Osteocyte (in vitro differentiated cells): ENCODE measurements around the gene NINL. TPM values are rescaled to one million over a fixed set of nuclear protein-coding genes. Genes with fewer than 3 reads are reported as not detected.

Source experiments
- DNase-seq: peaks from one replicate; pipeline ENCODE4 v3.0.0; 2021; ENCODE audit warnings: mixed read lengths; ENCODE audit not compliant: unreplicated experiment; ENCODE audit errors: extremely low spot score
- H3K27ac Mint-ChIP-seq: one replicate; pipeline ENCODE4 v1.8.0; 2021; ENCODE audit warnings: mild to moderate bottlenecking, mixed read lengths; ENCODE audit not compliant: unreplicated experiment
- H3K27me3 Mint-ChIP-seq: one replicate; pipeline ENCODE4 v1.8.0; 2021; ENCODE audit warnings: mixed read lengths; ENCODE audit not compliant: unreplicated experiment
- H3K36me3 Mint-ChIP-seq: one replicate; pipeline ENCODE4 v1.8.0; 2021; ENCODE audit warnings: mixed read lengths; ENCODE audit not compliant: unreplicated experiment
- H3K4me1 Mint-ChIP-seq: one replicate; pipeline ENCODE4 v1.8.0; 2021; ENCODE audit warnings: mixed read lengths; ENCODE audit not compliant: unreplicated experiment
- H3K4me3 Mint-ChIP-seq: one replicate; pipeline ENCODE4 v1.8.0; 2021; ENCODE audit warnings: mild to moderate bottlenecking, moderate library complexity, mixed read lengths; ENCODE audit not compliant: unreplicated experiment
- H3K9me3 Mint-ChIP-seq: one replicate; pipeline ENCODE4 v1.8.0; 2021; ENCODE audit warnings: mixed read lengths; ENCODE audit not compliant: unreplicated experiment
- CTCF ChIP-seq: fragments of 200-600 bp; sonication (generic); IDR thresholded peaks from 2 replicates; pipeline ENCODE4 v1.5.0; 2021; ENCODE audit warnings: antibody characterized with exemption, mild to moderate bottlenecking, moderate library complexity
- total RNA-seq: library from RNA; stranded (reverse); gene quantifications from 2 replicates; pipeline ENCODE4 v1.2.1, GENCODE V29; 2021

Gene NINL
- total RNA-seq, 1 donor from 2014 or later: 20.8 TPM

GRCh38 chr20:25464501-25465242 lies 120.7 kb downstream of the NINL start:
- Mint-ChIP-seq H3K4me3 (no peak overlapping the region), H3K4me1 (no peaks in the 10 kb centered on the region), H3K27me3 (no peaks in the 10 kb centered on the region), H3K27ac (no peak overlapping the region), H3K36me3 (peaks cover 32% of the 10 kb centered on the region), H3K9me3 (no peaks in the 10 kb centered on the region)
- no peak for TF ChIP-seq CTCF
- DNase-seq: no peak

GRCh38 chr20:25461786-25462545 lies 123.4 kb downstream of the NINL start:
- Mint-ChIP-seq H3K4me3 (no peak overlapping the region), H3K27me3 (no peaks in the 10 kb centered on the region), H3K36me3 (peaks cover 37% of the 10 kb centered on the region), H3K4me1 (no peaks in the 10 kb centered on the region), H3K9me3 (no peaks in the 10 kb centered on the region), H3K27ac (no peak overlapping the region)
- no peak for DNase-seq
- TF ChIP-seq CTCF: no peak

- Mint-ChIP-seq H3K4me3 (no peak overlapping the region), H3K27ac (no peak overlapping the region), H3K9me3 (no peaks in the 10 kb centered on the region), H3K36me3 (peaks cover 36% of the 10 kb centered on the region), H3K27me3 (no peaks in the 10 kb centered on the region), H3K4me1 (no peaks in the 10 kb centered on the region)
- TF ChIP-seq CTCF: no peak
- no peak for DNase-seq
Observed at GRCh38 chr20:25461281-25461650, 124.1 kb downstream of the NINL start.

- TF ChIP-seq CTCF: no peak
- Mint-ChIP-seq H3K36me3 (peaks cover 36% of the 10 kb centered on the region), H3K4me1 (no peaks in the 10 kb centered on the region), H3K27me3 (no peaks in the 10 kb centered on the region), H3K27ac (no peak overlapping the region), H3K9me3 (no peaks in the 10 kb centered on the region), H3K4me3 (no peak overlapping the region)
- DNase-seq: no peak
Observed at GRCh38 chr20:25460566-25461280, 124.6 kb downstream of the NINL start.
